LNCaP clone FGC (cell line): ENCODE data around the gene SEPTIN14.
"Not testable (repeated sequence)": the region's sequence is repeated elsewhere in the genome, so short reads cannot be mapped to it uniquely, and the experiment has no call there.

Experiments used
- DNase-seq: peaks from one replicate; pipeline ENCODE4 v3.0.0-alpha.2; 2011; ENCODE audit warnings: low read depth
- H3K4me3 ChIP-seq: 2 replicates; pipeline ENCODE4 v1.5.1; 2011; ENCODE audit warnings: mild to moderate bottlenecking, low read depth, low read length, control low read depth
- TF ChIP-seq, protein P1 (sequence below): IDR thresholded peaks from 2 replicates; pipeline ENCODE4 v1.5.1; 2012; ENCODE audit warnings: mild to moderate bottlenecking; ENCODE audit not compliant: control insufficient read depth, insufficient read depth; ENCODE audit errors: extremely low read depth

SEPTIN14 gene

DNA sequence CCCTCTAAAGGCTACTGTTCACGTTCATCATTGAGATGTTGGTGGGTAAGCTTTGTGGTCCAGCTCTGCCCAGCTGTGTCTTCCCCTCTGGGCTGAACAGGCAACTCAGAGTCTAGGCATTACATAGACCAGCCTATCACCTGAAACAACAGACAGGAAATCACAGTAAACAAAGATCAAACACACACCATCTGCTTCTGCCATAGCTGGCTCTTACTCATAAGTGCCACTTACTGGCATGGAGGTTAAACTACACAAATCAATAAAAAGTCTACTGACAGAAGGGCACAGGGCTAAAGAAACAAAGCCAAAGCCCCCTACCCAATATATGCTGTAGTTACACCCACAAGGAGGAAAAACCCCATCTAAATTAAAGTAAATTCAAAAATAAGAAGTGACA is 35.0 kb downstream of the SEPTIN14 start:
- no peak overlapping the region for H3K4me3 ChIP-seq
- TF ChIP-seq, protein P1, sequence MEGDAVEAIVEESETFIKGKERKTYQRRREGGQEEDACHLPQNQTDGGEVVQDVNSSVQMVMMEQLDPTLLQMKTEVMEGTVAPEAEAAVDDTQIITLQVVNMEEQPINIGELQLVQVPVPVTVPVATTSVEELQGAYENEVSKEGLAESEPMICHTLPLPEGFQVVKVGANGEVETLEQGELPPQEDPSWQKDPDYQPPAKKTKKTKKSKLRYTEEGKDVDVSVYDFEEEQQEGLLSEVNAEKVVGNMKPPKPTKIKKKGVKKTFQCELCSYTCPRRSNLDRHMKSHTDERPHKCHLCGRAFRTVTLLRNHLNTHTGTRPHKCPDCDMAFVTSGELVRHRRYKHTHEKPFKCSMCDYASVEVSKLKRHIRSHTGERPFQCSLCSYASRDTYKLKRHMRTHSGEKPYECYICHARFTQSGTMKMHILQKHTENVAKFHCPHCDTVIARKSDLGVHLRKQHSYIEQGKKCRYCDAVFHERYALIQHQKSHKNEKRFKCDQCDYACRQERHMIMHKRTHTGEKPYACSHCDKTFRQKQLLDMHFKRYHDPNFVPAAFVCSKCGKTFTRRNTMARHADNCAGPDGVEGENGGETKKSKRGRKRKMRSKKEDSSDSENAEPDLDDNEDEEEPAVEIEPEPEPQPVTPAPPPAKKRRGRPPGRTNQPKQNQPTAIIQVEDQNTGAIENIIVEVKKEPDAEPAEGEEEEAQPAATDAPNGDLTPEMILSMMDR: no peak
- no peak for DNase-seq

DNA sequence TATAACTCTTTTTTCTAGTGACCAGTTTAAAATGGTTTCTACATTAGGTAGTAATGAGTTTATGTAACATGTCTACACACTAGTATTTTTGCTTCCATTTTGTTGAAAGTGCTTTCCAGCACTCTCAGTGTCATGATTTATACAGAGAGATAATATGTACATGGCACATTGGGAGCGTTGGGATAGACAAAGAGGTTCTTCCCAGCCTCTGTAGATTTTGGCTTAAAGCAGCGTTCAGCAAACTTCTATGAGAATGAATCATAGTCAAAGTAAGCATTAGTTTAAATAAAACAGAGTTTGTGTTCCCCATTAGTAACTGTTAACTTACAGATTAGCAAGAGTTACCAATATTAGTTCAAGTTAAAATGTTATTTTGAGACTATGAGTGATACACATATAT is 43.9 kb downstream of the SEPTIN14 start:
- H3K4me3 ChIP-seq: no peak overlapping the region
- no peak for DNase-seq
- TF ChIP-seq, protein P1: no peak

DNA sequence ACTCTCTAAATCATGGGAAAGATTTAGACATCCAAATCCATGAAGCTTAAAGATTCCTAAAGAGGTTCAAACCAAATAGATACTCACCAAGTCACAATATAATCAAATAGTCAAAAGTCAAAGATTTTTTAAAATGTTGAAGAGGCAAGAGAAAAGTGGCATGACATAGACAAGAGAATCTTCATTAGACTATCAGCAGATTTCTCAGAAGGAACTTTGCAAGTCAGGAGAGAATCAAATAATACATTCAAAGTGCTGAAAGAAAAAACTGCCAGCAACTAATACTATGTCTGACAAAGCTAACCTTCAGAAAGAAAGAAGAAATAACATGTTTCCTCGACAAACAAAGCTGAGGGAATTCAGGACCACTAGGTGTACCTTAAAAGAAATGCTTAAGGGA is 65.3 kb downstream of the SEPTIN14 start:
- DNase-seq, H3K4me3 ChIP-seq: not testable (repeated sequence)

DNA sequence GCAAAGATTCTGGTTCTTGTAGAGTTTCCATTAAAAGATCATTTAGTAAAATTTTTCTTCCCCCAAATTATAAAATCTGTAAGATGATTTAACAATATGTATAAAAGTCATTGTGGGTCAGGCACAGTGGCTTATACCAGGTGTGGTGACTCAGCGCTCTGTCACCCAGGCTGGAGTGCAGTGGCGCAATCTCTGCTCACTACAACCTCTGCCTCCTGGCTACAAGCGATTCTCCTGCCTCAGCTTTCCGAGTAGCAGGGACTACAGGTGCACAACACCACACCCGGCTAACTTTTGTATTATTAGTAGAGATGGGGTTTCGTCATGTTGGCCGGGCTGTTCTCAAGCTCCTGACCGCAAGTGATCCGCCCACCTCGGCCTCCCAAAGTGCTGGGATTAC is 68.0 kb downstream of the SEPTIN14 start:
- DNase-seq: no peak
- TF ChIP-seq, protein P1: no peak
- no peak overlapping the region for H3K4me3 ChIP-seq

DNA sequence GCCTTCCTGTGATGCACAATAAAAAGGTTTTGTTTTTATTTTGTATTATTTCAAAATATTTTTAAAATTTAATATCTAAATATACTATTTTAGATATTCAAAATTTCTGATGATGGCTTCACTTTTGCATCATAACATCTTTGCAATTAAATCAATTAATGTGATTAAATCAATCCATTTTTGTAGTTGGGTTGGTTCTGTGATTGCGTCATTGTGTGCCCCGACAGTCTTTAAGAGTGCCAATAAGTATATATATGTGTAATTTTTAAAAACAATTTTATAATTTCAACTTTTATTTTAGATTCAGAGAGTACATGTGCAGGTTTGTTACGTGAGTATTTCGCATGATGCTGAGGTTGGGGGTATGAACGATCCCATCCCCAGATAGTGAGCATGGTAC is 70.5 kb downstream of the SEPTIN14 start:
- TF ChIP-seq, protein P1: no peak
- no peak for DNase-seq
- H3K4me3 ChIP-seq: no peak overlapping the region

DNA sequence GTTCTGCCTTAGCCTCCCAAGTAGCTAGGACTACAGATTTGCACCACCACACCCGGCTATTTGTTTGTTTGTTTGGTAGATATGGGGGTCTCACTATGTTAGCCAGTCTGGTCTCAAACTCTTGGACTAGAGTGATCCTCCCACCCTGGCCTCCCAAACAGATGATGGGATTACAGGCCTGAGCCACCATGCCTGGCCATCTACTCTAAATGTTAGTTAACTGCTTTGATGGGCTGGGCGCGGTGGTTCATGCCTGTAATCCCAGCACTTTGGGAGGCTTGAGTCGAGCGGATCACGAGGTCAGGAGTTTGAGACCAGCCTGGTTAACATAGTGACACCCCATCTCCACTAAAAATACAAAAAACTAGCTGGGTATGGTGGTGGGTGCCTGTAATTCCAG is 74.8 kb downstream of the SEPTIN14 start:
- TF ChIP-seq, protein P1: no peak
- no peak for DNase-seq

DNA sequence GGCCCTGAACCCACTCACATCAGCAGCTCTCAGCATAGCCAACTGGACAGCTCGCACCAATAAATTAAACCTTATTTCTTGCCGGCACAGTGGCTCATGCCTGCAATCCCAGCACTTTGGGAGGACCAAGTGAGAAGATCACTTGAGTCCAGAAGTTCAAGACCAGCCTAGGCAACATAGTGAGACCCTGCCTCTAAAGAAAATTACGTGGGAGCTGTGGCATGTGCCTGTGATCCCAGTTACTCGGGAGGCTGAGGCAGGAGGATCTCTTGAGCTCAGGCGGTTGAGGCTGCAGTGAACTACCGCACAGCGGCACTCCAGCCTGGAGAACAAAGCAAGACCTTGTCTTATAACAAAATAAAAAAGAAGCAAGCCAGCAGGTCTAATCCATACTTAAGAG is 75.7 kb downstream of the SEPTIN14 start:
- DNase-seq: no peak
- H3K4me3 ChIP-seq: no peak overlapping the region
- TF ChIP-seq, protein P1: no peak

More for the DNA sequence above, 74.8 kb downstream of the SEPTIN14 start:
- H3K4me3 ChIP-seq: no peak overlapping the region

DNA sequence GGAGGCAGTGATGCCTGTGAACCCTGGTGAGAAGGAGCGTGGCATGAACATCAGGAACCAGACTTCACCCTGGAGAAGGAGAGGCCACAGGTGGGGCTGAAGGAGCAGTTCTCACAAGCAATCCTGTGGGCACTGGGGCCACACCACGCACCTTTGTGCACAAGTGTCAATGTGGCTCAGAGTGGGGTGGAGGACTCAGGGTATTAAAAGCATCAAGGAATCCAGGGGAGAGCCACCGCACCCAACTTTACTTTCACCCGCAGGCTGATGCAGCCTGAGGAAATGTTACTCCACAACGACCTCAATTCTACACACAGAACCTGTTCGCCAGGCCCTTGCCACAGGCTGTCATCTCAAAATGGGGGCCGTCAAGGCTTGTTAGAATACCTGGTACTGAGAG is 77.1 kb downstream of the SEPTIN14 start:
- not testable (repeated sequence) for DNase-seq, H3K4me3 ChIP-seq
